HG02938 (cell line): ENCODE results near the gene ARMC2.
"Not testable (repeated sequence)": the region's sequence is repeated elsewhere in the genome, so short reads cannot be mapped to it uniquely, and the experiment has no call there.

Experiments used
- ATAC-seq: cut with Tn5 transposase; IDR thresholded peaks from one replicate; pipeline ENCODE4 v1.9.1; 2021; ENCODE audit warnings: mild to moderate bottlenecking, moderate library complexity; ENCODE audit not compliant: unreplicated experiment

Gene ARMC2

DNA sequence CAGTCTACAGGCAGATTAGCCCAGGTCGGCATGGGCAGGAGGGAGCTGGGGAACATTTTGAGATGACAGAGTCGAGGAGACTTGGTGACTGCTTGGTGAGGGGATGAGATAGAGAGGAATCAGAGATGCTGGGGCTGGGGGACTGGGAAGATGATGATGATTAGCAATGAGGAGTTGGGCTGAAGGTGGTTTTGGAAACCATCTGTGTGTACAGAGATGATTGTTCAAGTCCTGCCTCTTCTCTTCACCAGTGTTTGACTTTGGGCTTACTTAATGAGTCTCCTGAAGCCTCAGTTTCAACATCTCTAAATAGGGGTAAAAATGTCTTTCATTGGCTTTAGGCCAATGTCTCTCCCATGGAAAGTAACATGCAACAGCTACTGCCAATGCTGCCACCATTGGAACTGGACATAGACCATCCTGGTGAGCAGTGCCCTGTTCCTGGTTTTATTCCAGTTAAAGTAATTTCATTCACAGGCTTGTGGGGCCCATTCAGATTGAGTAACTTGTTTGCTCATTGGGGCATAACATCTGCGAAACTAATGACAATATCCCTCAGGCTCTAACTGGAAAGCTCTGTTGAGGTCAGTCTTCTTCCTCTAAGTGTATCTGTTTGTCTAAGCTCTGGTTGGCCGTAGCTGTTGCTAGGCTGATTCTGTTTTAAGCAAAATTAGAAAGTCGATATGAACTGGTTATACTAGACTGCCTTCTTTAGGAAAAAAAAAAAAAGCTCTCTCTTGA, 99.1 kb downstream of the ARMC2 start:
- ATAC-seq: no peak

DNA sequence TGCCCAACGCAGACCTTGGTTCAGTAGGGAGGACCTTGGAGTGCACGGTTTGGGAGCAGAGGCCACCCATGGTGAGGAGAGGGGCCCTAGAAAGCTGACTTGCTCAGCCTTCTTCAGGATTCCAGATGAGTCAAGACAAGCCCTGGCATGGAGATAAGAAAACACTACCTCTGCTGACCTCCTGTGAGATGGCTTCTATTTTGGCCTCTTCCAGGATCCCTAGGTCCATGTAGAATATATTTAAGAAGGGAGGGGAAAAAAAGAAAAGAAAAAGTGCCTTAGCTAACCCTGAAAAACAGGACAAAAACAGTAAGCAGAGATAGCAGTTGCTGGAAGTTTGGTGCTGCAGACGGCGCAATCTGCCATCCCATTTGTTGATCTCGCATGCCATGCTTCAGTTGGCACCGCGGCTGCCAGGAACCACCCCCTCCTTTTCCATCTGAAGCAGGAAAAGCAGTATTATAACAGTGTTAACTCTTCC, 100.0 kb downstream of the ARMC2 start:
- no peak for ATAC-seq

DNA sequence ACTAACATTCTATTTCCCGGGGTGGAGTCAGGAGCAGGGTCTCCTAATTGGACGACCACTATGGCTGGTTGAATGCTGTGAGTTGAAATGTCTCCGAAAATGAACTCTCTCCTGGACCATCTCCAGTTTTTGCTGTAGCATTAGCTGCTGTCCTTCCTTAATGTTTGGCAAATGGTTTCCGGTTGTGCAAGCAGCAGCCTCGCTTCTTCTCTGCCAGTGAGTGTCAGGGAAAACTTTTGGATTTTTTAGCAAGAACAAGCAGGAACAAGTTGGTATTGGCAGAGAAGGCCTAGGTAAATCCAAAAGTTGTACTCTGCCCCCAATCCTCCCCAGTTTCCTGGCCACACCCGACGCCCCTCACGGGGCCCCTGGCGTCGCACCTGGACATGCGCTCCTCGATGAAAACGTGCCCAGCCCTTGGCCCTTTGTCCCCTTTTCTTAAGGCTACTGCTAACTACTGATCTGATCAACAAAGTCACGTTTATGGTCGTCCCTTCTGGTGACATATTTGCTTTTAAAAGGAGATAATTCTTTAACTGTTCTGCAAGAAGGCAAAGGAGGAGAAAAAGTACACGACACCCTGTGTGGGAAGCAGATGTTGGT, 103.2 kb downstream of the ARMC2 start:
- ATAC-seq: no peak

DNA sequence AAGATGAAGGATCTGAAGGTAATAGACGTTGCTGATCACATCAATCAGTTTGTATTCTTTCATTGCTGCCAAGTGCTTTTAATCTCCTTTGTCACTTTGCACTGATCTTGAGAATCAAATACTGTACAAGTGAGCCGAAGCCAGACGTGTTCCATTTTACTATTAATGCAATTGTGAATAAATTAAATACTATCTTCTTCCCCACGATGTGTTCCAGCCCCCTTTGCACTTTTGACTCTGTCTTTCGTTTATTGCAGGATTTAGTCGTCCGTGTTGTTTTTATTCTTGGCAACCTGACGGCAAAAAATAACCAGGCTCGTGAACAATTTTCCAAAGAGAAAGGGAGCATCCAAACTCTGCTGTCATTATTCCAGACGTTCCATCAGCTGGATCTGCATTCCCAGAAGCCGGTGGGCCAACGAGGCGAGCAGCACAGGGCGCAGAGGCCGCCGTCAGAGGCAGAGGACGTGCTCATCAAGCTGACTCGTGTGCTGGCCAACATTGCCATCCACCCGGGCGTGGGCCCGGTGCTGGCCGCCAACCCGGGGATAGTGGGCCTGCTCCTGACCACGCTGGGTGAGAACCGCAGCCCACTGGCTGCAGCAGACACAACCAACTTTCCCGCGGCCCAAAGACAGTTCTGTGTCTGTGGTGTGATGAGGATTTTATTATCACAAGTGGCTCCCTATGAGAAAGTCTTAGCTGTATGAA, 104.7 kb downstream of the ARMC2 start:
- no peak for ATAC-seq

DNA sequence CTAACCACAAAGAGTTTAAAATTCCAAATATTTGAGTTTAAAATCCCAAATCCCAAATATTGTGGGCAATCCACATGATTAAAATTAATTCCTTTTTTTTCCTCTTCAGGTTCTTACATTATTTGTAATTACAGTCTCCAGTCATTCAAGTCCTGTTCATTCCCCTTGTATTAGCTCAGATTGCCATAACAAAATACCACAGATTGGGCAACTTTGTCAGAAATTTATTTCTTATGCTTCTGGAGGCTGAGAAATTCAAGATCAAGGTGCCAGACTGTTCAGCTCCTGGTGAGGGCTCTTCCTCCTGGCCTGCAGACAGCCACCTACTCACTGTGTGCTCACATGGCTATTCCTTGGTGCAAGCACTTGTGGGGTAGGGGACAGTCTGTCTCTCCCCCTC, 105.5 kb downstream of the ARMC2 start:
- ATAC-seq: no peak

DNA sequence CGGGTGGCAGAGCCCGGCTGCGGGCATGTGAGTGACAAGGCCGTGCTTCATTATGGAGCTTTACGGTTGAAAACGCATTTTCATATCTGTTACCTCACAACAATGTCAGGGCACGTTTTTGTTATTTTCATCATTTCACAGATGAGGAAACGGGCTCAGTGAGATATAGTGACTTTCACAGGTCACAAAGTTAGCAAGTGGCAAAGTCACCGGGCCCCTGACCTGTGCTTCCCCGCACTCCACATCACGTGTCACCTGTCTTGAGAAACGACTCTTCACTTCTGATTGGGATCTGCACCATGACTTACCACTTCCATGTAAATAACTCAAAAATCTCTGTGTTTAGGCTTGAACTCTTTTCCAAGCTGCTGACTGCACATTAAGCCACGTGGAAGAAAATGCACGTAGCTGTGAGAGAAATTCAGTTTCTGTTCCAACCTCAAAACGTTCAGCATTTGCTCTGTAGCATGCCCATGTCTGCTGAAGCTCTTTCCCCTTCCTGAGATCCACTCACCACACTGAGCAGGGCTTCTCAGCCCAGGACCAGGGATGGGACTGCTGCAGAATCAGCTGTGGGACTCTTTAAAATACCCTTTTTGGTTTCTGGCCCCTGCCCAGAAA, 107.2 kb downstream of the ARMC2 start:
- ATAC-seq: no peak

DNA sequence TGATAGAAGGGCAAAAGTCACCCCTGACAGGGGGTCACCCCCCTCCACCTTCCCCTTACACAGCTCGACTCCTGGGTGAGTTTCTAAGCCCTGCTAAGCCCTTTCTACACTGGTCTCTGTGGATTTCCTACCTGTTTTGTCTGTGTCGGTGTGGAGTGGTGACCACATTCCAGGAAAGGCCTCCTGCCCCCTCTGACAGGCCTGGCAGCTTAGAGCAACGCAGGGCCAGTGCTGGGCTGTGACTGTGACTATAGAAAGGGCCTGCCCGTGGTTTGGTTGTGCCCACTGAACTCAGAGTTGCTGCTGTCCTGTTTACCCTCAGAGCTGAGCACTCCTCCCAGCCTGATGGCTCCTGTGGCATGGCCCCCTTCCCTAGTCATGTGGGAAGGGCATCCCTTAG, 109.0 kb downstream of the ARMC2 start:
- ATAC-seq: no peak

DNA sequence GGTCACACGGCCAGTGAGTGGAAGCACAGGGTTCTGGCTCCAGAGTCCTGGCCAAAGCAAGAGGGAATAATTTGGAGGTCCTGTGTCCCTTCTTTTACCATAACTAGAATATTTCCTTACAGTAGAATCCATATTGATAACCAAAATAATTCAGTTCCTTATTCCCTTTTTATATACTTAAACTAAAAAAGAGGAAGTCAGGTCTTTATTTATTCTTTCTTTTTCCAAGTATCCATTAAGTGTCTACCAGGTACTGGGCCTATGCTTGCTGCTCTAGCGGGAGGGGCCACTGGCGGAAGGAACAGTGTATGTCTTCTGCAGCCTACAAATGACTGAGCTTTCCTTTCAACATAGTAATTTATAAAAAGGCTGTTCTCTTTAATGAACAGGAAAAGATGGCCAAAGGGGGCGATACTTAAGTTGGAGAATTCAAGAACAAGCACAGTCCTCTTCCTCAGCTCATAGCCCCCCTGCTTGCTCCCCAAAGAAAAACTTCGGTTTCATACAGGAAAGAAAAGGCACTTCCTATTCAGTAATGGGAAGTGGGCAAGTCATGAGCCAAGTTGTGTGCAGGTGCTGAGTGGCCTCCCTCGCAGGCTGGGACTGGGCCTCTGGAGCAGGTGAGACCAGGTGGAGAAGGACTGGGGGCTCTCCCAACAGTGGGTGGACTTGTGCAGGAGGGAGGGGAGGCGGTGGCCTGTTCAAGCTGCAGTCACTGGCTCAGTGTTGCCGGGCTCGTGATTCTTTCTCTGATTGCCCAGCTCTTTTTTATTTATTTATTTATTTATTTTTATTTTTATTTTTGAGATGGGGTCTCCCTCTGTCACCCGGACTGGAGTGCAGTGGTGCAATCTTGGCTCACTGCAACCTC, 110.9 kb downstream of the ARMC2 start:
- no peak for ATAC-seq

DNA sequence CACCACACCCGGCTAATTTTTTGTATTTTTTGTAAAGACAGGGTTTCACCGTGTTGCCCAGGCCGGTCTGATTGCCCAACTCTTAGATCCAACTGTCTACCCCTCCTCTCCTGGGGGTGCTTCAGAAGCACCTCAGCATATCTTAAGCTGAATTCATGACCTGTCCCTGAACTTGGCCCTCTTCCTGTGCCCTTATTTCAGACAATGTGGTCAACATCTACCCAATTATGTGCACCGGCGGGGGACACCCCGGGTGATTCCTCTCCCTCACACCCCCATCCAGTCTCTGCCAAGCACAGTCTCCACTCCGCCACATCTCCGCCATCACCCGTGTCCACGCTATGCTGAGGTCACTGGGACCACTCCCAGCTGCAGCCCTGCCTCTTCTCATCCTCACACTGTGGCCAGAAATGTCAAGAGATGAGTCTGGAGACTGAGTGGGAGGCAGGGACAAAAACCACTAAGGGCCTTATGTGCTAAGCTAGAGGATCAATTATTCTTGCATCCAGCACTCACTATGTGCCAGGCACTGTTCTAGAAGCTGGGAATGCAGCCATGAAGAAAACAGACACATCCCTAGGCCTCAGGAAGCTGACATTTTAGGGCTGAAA, 111.9 kb downstream of the ARMC2 start:
- ATAC-seq: no peak

DNA sequence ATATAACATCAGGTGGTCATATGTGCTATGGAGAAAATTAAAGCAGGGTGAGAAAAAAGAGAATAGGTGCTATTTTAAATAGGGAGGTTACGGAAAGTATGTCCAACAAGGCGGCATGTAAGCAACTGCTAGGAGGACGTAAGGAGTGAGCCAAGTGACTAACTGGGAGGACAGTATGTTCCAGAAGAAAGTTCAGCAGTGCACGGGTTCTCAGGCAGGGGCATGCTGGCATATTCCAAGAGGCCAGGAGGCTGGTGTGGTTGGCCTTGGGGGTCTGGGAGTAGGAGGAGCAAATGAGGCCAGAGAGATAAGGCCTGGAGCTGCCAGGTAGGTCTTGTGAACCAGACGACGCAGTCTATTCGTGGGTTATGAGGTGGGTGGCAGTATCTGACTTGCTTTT, 112.4 kb downstream of the ARMC2 start:
- no peak for ATAC-seq

DNA sequence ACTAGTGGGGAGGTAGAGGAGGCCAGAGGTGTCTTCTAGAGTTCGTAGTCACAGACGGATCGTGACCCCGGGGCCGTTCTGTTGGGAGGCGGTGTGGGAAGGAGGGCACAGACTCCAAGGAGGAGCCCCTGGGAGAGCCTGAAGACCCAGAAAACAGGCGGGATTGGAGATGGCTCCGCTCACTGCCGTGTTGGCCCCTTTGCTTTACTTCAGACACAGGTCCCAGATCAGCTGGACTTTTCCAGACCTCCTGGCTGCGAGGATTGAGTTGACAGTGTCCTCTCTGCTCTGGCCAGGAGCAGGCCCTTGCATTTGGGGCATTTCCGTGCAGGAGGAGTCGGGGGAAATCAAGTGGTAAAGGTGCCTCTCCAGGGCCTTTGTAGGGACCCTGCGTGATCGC, 112.9 kb downstream of the ARMC2 start:
- no peak for ATAC-seq

DNA sequence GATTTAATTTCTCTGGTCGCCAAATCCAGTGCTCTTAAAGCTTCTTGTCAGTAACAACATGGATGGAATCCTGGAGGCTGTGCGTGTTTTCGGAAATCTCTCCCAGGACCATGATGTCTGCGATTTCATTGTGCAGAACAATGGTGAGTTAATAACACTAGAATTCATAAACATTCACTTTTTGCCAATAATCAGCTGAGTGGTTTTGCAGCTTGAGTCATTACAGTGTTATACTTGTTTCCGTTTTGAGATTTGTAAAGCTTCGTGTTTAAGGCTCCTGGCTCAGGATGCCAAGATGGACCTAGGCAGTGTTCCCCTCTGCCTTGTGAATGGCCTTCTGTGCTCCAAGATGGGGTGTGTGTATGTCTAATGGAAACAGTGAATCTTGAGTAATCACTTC, 113.8 kb downstream of the ARMC2 start:
- no peak for ATAC-seq

DNA sequence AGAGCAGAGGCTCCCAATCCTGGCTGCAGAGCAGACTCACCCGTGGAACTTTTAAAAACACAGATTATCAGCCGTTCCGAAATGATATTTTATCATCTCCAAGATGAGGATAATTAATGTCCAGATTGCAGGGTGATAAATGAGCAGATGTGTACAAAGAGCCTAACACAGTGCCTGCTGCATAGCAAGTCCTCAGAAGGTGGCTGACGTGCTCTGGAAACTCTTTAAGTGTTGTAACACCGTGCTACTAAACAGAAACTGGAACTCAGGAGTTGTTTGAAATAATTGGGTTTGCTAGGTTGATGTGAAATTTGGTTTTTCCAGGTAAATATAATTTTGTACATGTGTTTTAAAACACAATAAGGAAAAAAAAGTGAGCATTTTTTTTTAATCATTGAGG, 118.0 kb downstream of the ARMC2 start:
- no peak for ATAC-seq

DNA sequence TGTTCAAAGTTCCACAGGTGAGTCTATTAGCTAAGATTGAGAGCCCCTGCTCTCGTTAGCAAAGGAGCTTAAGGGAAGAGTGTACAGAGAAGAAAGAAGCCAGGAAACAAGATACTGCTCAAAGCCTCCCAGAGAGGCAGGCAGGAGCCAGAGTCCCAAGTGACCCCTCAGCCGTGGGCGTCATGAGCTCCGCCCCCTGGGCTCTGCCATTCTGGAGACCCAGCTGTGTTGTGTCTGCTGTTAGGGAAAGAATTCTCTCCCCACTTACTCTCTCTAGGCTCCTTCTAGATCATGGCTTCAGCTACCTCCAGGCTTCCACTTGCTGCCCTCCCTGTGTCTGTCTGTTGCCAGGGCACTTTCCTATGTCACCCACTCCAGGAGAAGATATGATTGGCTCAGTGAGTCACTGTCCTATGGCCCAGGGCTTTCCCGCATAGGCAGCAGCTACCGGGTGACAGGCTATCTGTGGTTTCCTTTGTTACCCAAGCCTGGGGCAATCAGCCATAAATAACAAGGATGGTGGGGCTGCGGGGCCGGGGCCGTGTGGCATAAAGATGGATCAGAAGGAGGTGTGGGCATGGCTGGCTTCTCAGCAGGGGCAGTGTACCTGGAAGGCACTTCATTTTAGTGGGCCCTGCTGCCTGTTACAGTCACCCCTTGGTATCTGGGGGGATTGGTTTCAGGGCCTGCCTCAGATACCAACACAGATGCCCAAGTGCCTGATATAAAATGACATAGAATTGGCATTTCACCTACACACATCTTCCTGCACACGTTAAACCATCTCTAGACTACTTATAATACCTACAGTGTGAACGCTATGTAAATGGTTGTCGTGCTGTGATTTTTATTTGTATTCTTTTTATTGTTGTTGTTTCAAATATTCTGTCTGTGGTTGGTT, 118.9 kb downstream of the ARMC2 start:
- no peak for ATAC-seq

DNA sequence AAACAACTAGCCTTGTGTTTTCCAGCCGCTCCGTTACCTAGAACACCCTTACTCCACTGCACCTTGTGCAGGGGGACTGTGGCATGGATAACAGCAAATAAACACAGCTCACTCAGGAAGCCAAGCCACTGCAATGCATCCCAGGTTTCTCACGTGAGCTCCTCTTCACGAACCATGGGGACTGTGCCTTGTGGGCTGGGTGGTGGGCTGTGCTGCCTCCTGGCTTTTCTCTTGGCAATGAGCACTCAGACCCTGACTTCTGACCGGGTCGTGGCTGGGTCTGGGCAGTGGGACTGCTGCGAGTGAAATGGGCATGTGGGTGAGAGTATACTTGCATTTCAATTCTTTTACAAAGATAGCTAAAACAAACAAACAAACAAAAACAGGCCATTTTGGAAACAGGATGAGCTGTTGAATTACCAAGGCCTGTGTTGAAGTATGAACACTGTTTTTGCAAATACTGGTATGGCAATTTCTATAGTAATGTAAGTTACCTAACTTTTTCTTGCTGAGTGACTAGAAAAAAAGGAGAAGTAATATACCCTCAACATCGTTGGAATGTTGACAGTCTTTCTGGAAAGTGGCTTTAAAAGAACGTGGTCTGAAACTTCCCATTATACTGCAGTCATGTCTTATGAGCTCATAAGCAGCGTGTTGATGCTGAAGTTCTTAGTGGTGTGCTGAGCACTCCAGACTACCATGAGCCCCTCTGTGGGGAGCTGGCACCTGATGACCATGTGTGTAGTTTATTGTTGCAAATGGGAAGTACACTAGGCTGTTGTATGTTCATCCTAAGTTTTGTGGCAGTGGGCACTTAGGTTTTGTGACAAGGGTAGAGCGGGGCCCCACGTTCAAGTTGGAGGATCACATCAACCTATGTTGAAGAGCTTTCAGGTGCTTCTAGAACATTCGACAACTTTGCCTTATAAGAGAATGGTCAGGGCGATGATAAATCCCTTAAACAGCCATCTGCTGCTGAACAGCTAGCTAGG, 120.4 kb downstream of the ARMC2 start:
- no peak for ATAC-seq

DNA sequence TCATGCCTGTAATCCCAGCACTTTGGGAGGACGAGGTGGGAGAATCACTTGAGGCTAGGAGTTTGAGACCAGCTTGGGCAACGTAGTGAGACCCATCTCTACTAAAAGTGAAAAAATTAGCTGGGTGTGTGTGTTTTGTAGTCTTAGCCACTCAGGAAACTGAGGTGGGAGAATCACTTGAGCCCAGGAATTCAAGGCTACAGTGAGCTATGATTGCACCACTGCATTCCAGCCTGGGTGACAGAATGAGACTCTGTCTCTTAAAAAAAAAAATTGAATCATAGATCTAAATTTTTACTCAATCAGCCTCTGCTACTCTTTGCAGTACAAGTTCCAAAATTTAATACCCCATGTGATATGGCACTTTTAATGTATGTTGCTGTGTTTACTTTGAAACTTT, 121.6 kb downstream of the ARMC2 start:
- ATAC-seq: no peak

DNA sequence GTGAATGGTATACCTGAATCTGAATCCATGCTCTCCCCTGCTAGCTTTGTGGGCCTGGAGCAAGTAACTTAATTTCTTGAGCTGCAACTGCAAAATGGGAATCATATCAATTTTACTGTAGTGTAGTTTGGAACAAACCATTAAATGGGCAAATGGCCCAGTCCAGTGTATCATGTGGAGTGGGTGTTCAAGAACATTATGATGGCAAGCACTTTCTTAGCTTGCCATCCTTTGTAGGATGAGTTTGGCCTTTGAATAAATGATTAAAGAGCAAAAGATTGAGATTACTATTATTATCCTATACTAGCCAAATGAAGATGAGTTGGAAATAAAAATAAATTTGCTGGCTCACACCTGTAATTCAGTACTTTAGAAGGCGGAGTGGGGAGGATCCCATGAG, 126.0 kb downstream of the ARMC2 start:
- no peak for ATAC-seq

DNA sequence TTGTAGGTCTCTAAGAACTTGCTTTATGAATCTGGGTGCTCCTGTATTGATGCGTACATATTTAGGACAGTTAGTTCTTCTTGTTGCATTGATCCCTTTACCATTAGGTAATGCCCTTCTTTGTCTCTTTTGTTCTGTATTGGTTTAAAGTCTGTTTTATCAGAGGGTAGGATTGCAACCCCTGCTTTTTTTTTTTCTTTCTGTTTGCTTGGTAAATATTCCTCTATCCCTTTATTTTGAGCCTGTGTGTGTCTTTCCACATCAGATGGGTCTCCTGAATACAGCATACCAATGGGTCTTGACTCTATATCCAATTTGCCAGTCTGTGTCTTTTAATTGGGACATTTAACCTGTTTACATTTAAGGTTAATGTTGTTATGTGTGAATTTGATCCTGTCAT, 130.4 kb downstream of the ARMC2 start:
- ATAC-seq: not testable (repeated sequence)
